HepG2 (cell line): ENCODE results near the gene ANKUB1. TPM values are rescaled to one million over a fixed set of nuclear protein-coding genes. Genes with fewer than 3 reads are reported as not detected.

ENCODE experiments used
- BRF2 ChIP-seq: sonication (generic); formaldehyde crosslinking; IDR thresholded peaks from 2 replicates; pipeline ENCODE4 v1.8.1; 2022; ENCODE audit warnings: mild to moderate bottlenecking, missing genetic modification reagents
- CENPT ChIP-seq: sonication (generic); formaldehyde crosslinking; IDR thresholded peaks from 2 replicates; pipeline ENCODE4 v1.8.0; 2022; ENCODE audit warnings: low read depth, mild to moderate bottlenecking, moderate library complexity, missing genetic modification reagents
- HOXA9 ChIP-seq: sonication (generic); formaldehyde crosslinking; IDR thresholded peaks from 2 replicates; pipeline ENCODE4 v1.8.1; 2022; ENCODE audit warnings: missing genetic modification reagents, mild to moderate bottlenecking, moderate library complexity, borderline replicate concordance
- JUND ChIP-seq: sonication (generic); formaldehyde crosslinking; IDR thresholded peaks from 2 replicates; pipeline ENCODE4 v1.8.0; 2022; ENCODE audit warnings: mild to moderate bottlenecking, missing genetic modification reagents
- STAT6 ChIP-seq: sonication (generic); formaldehyde crosslinking; IDR thresholded peaks from 2 replicates; pipeline ENCODE4 v1.4.0; 2020; ENCODE audit warnings: missing genetic modification reagents, mild to moderate bottlenecking, borderline replicate concordance
- USF2 ChIP-seq, 2 experiments: sonication (generic) in 1 of 2; formaldehyde crosslinking in 1 of 2; IDR thresholded peaks; 2 replicates each; pipeline versions ENCODE4 v1.5.1 to v1.6.1; 2011 to 2020; ENCODE audit warnings: borderline replicate concordance in 1 of 2, low read depth in 1 of 2, low read length in 1 of 2, mild to moderate bottlenecking in 1 of 2, missing genetic modification reagents in 1 of 2, moderate library complexity in 1 of 2
- ZBTB46 ChIP-seq: sonication (generic); formaldehyde crosslinking; IDR thresholded peaks from 2 replicates; pipeline ENCODE4 v1.4.0; 2020; ENCODE audit warnings: mild to moderate bottlenecking, missing genetic modification reagents, borderline replicate concordance
- ZNF468 ChIP-seq: sonication (generic); formaldehyde crosslinking; IDR thresholded peaks from 2 replicates; pipeline ENCODE4 v1.8.0; 2022; ENCODE audit warnings: mild to moderate bottlenecking, moderate library complexity, missing genetic modification reagents
- ZNF512B ChIP-seq: sonication (generic); formaldehyde crosslinking; IDR thresholded peaks from 2 replicates; pipeline ENCODE4 v1.5.1; 2020; ENCODE audit warnings: missing genetic modification reagents, mild to moderate bottlenecking, borderline replicate concordance
- ZNF580 ChIP-seq: IDR thresholded peaks from 2 replicates; pipeline ENCODE4 v1.6.1; 2016; ENCODE audit warnings: low read depth, borderline replicate concordance
- ZNF619 ChIP-seq: sonication (generic); formaldehyde crosslinking; IDR thresholded peaks from 2 replicates; pipeline ENCODE4 v1.4.0; 2020; ENCODE audit warnings: mild to moderate bottlenecking, missing genetic modification reagents
- ZNF691 ChIP-seq: sonication (generic); formaldehyde crosslinking; IDR thresholded peaks from 2 replicates; pipeline ENCODE4 v1.4.0; 2020; ENCODE audit warnings: missing genetic modification reagents, low read depth, mild to moderate bottlenecking, borderline replicate concordance
- ZNF891 ChIP-seq: sonication (generic); formaldehyde crosslinking; IDR thresholded peaks from 2 replicates; pipeline ENCODE4 v1.5.0; 2020; ENCODE audit warnings: mild to moderate bottlenecking, missing genetic modification reagents
- ZSCAN25 ChIP-seq: sonication (generic); formaldehyde crosslinking; IDR thresholded peaks from 2 replicates; pipeline ENCODE4 v1.8.0; 2022; ENCODE audit warnings: mild to moderate bottlenecking, missing genetic modification reagents
- polyA plus RNA-seq, 8 experiments: library from polyadenylated mRNA; depleted of rRNA in 3 of 8; stranded (reverse) in 7 of 8; unstranded in 1 of 8; fragments of >200 nt; fragmentation: Illumina TruSeq in 4 of 8; extraction: Trizol in 4 of 8; gene quantifications; 2 replicates each; pipeline versions ENCODE4 v1.2.1 to v1.2.3, GENCODE V29; 2011 to 2016; ENCODE audit warnings: low read depth in 4 of 8, missing spikeins in 1 of 8, mixed read lengths in 1 of 8; ENCODE audit not compliant: insufficient read depth in 1 of 8
- total RNA-seq, 5 experiments: library from RNA; depleted of rRNA; stranded (reverse); fragments of >200 nt; fragmentation: Illumina TruSeq; extraction: Trizol; gene quantifications; 2 replicates each; pipeline ENCODE4 v1.2.3, GENCODE V29; 2016; ENCODE audit warnings: low read depth in 1 of 5

Gene ANKUB1
- total and polyA plus RNA-seq, 2 of the 13 experiments (the other 11 are each of a cell fraction or from before 2014, with no cell fraction given), result not detected

- no peak for TF ChIP-seq USF2 (IDR thresholded peaks at IDR 0.05; ENCODE audit: low read depth, low read length)
- TF ChIP-seq USF2 (CRISPR knock-in tag; IDR thresholded peaks at IDR 0.05; ENCODE audit: borderline replicate concordance), result no peak
- TF ChIP-seq BRF2 (CRISPR knock-in tag), result no peak
- TF ChIP-seq ZNF512B, result no peak
- no peak for TF ChIP-seq ZBTB46 (CRISPR knock-in tag)
- no peak for TF ChIP-seq STAT6
- no peak for TF ChIP-seq ZNF580 (CRISPR knock-in tag)
- TF ChIP-seq ZNF619 (CRISPR knock-in tag), result peak; percentile 46; the same call in 1 of the 2 replicates
- TF ChIP-seq ZNF691 (CRISPR knock-in tag), result peak; percentile 83; the same call in 1 of the 2 replicates
- no peak for TF ChIP-seq HOXA9 (CRISPR knock-in tag)
- TF ChIP-seq ZSCAN25, result no peak
- TF ChIP-seq ZNF891, result no peak; the same call in 1 of the 2 replicates
- TF ChIP-seq ZNF468 (CRISPR knock-in tag), result no peak
- TF ChIP-seq JUND (CRISPR knock-in tag), result no peak
- TF ChIP-seq CENPT (CRISPR knock-in tag), result no peak
Measured at GRCh38 chr3:149713730-149714654, 78.4 kb downstream of the ANKUB1 start (continued).
